Gastrocnemius medialis (tissue), 4 donors: ENCODE measurements around the gene GALP.

Experiments used
- CTCF ChIP-seq, 5 experiments: fragments of 450-650 bp in 3 of 5; fragments of 200-600 bp in 2 of 5; sonication (generic) in 2 of 5; IDR thresholded peaks in 4 of 5; conservative IDR thresholded peaks in 1 of 5; 1 replicate in 4 of 5; 2 replicates in 1 of 5; pipeline ENCODE4 v1.5.1; 2016 to 2019; ENCODE audit warnings: antibody characterized with exemption in 5 of 5, mild to moderate bottlenecking in 3 of 5, moderate library complexity in 3 of 5
- POLR2A ChIP-seq, 2 donors: fragments of 450-650 bp; IDR thresholded peaks; one replicate each; pipeline ENCODE4 v1.6.1; 2017; ENCODE audit warnings: antibody characterized with exemption in 2 of 2, mild to moderate bottlenecking in 2 of 2, moderate library complexity in 2 of 2

GRCh38 chr19:56139847-56140582 lies 35.8 kb upstream of the GALP start:
- TF ChIP-seq CTCF (IDR thresholded peaks at IDR 0.05 in 4 of 5, conservative IDR thresholded peaks at IDR 0.05 in 1 of 5): no peak
- TF ChIP-seq POLR2A (IDR thresholded peaks at IDR 0.05): no peak
